ENCODE results near the gene MYO10. TPM values are rescaled to one million over a fixed set of nuclear protein-coding genes. Genes with fewer than 3 reads are reported as not detected.

MYO10 gene
- total RNA-seq, 1 donor from 2014 or later = 80.2 TPM

GRCh38 chr5:16952968-16953671 is 17.0 kb upstream of the MYO10 start:
- FAIRE-seq (no peak), DNase-seq (ENCODE audit: low read depth) (no peak)
- no peak overlapping the region for H3K27ac ChIP-seq (ENCODE audit: low read depth, low read length)
- TF ChIP-seq EZH2 (IDR thresholded peaks at IDR 0.05; ENCODE audit: insufficient read depth, low read length) (no peak), CTCF (IDR thresholded peaks at IDR 0.05; ENCODE audit: insufficient read depth, low read depth, low read length) (no peak)
- Mint-ChIP-seq H3K27me3 (ENCODE audit: low read depth, unreplicated experiment) (no peaks in the 10 kb centered on the region), H3K4me3 (ENCODE audit: unreplicated experiment) (no peak overlapping the region), H3K4me1 (ENCODE audit: low read depth, unreplicated experiment) (peaks cover 8% of the 10 kb centered on the region), H3K36me3 (ENCODE audit: low read depth, unreplicated experiment) (no peaks in the 10 kb centered on the region), H3K27ac (ENCODE audit: unreplicated experiment) (no peak overlapping the region), H3K9me3 (ENCODE audit: unreplicated experiment) (no peaks in the 10 kb centered on the region)
- H3K4me2 ChIP-seq (ENCODE audit: low read length) = no peak overlapping the region
- no peak overlapping the region for H2AFZ ChIP-seq (ENCODE audit: low read depth, low read length)
- H3K9ac ChIP-seq (ENCODE audit: low read length) = no peak overlapping the region
- no peaks in the 10 kb centered on the region for H3K9me3 ChIP-seq (ENCODE audit: insufficient read depth, low read depth, low read length)
- H3K27me3 ChIP-seq (ENCODE audit: insufficient read depth, low read length) = no peaks in the 10 kb centered on the region
- H3K4me3 ChIP-seq (ENCODE audit: insufficient read depth, low read depth, low read length) = no peak overlapping the region
- peaks cover 9% of the 10 kb centered on the region for H3K4me1 ChIP-seq (ENCODE audit: insufficient read depth, low read length)
- H4K20me1 ChIP-seq (ENCODE audit: insufficient read depth, low read length) = no peaks in the 10 kb centered on the region
- no peaks in the 10 kb centered on the region for H3K79me2 ChIP-seq (ENCODE audit: insufficient read depth, low read length)
- no peaks in the 10 kb centered on the region for H3K36me3 ChIP-seq (ENCODE audit: insufficient read depth, low read length)

GRCh38 chr5:16946725-16947124 is 10.6 kb upstream of the MYO10 start:
- H3K4me1 ChIP-seq (ENCODE audit: insufficient read depth, low read length) = no peaks in the 10 kb centered on the region
- Mint-ChIP-seq H3K4me3 (ENCODE audit: unreplicated experiment) (no peak overlapping the region), H3K36me3 (ENCODE audit: low read depth, unreplicated experiment) (no peaks in the 10 kb centered on the region), H3K27me3 (ENCODE audit: low read depth, unreplicated experiment) (peaks cover 3% of the 10 kb centered on the region), H3K27ac (ENCODE audit: unreplicated experiment) (no peak overlapping the region), H3K4me1 (ENCODE audit: low read depth, unreplicated experiment) (no peaks in the 10 kb centered on the region), H3K9me3 (ENCODE audit: unreplicated experiment) (peaks cover 18% of the 10 kb centered on the region)
- FAIRE-seq = no peak
- TF ChIP-seq EZH2 (IDR thresholded peaks at IDR 0.05; ENCODE audit: insufficient read depth, low read length) = no peak
- no peak for TF ChIP-seq CTCF (IDR thresholded peaks at IDR 0.05; ENCODE audit: insufficient read depth, low read depth, low read length)
- peaks cover 3% of the 10 kb centered on the region for H3K9me3 ChIP-seq (ENCODE audit: insufficient read depth, low read depth, low read length)
- no peak overlapping the region for H2AFZ ChIP-seq (ENCODE audit: low read depth, low read length)
- no peak overlapping the region for H3K4me2 ChIP-seq (ENCODE audit: low read length)
- no peak overlapping the region for H3K9ac ChIP-seq (ENCODE audit: low read length)
- H3K79me2 ChIP-seq (ENCODE audit: insufficient read depth, low read length) = no peaks in the 10 kb centered on the region
- DNase-seq (ENCODE audit: low read depth) = no peak
- no peak overlapping the region for H3K4me3 ChIP-seq (ENCODE audit: insufficient read depth, low read depth, low read length)
- no peak overlapping the region for H3K27ac ChIP-seq (ENCODE audit: low read depth, low read length)
- H4K20me1 ChIP-seq (ENCODE audit: insufficient read depth, low read length) = no peaks in the 10 kb centered on the region
- no peaks in the 10 kb centered on the region for H3K27me3 ChIP-seq (ENCODE audit: insufficient read depth, low read length)
- H3K36me3 ChIP-seq (ENCODE audit: insufficient read depth, low read length) = no peaks in the 10 kb centered on the region

- DNase-seq (ENCODE audit: low read depth) (peak; percentile 18), FAIRE-seq (no peak)
- H3K27ac Mint-ChIP-seq (ENCODE audit: unreplicated experiment) = no peak overlapping the region
- Histone ChIP-seq H2AFZ (ENCODE audit: low read depth, low read length) (no peak overlapping the region), H4K20me1 (ENCODE audit: insufficient read depth, low read length) (no peaks in the 10 kb centered on the region), H3K27me3 (ENCODE audit: insufficient read depth, low read length) (no peaks in the 10 kb centered on the region), H3K9me3 (ENCODE audit: insufficient read depth, low read depth, low read length) (peaks cover 3% of the 10 kb centered on the region), H3K4me3 (ENCODE audit: insufficient read depth, low read depth, low read length) (no peak overlapping the region), H3K9ac (ENCODE audit: low read length) (no peak overlapping the region), H3K4me1 (ENCODE audit: insufficient read depth, low read length) (no peaks in the 10 kb centered on the region), H3K4me2 (ENCODE audit: low read length) (no peak overlapping the region), H3K79me2 (ENCODE audit: insufficient read depth, low read length) (no peaks in the 10 kb centered on the region), H3K36me3 (ENCODE audit: insufficient read depth, low read length) (no peaks in the 10 kb centered on the region), H3K27ac (ENCODE audit: low read depth, low read length) (no peak overlapping the region)
- H3K4me3 Mint-ChIP-seq (ENCODE audit: unreplicated experiment) = no peak overlapping the region
- TF ChIP-seq EZH2 (IDR thresholded peaks at IDR 0.05; ENCODE audit: insufficient read depth, low read length) = no peak
- TF ChIP-seq CTCF (IDR thresholded peaks at IDR 0.05; ENCODE audit: insufficient read depth, low read depth, low read length) = no peak
- peaks cover 18% of the 10 kb centered on the region for H3K9me3 Mint-ChIP-seq (ENCODE audit: unreplicated experiment)
- H3K27me3 Mint-ChIP-seq (ENCODE audit: low read depth, unreplicated experiment) = peaks cover 7% of the 10 kb centered on the region
- no peaks in the 10 kb centered on the region for H3K36me3 Mint-ChIP-seq (ENCODE audit: low read depth, unreplicated experiment)
- no peaks in the 10 kb centered on the region for H3K4me1 Mint-ChIP-seq (ENCODE audit: low read depth, unreplicated experiment)
These were observed 8.9 kb upstream of the MYO10 start for GRCh38 chr5:16944816-16945562.
